ENCODE results near the gene OPCML.

OPCML gene

DNA sequence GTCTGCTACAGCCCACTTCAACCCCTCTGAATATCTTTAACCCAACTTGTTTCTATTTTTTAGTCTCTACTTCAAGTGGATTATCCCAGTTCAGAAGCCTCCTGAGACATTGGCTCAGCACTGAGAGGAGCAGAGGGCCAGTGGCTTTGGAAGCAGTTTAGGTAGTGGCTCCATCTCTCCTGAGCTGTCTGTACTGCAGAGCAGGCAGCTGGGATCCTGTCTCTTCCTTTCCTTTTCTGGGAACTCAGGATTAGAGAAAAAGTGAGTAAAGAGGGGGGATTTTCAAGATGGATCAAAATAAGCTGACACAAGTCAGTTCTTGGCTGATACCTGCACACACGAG, 512.0 kb downstream of the OPCML start:
- DNase-seq: no peak
- H3K4me3 ChIP-seq (ENCODE audit: low read depth, low read length): no peak overlapping the region
- no peaks in the 10 kb centered on the region for H3K27me3 ChIP-seq (replicated peaks)
- TF ChIP-seq, protein P1, sequence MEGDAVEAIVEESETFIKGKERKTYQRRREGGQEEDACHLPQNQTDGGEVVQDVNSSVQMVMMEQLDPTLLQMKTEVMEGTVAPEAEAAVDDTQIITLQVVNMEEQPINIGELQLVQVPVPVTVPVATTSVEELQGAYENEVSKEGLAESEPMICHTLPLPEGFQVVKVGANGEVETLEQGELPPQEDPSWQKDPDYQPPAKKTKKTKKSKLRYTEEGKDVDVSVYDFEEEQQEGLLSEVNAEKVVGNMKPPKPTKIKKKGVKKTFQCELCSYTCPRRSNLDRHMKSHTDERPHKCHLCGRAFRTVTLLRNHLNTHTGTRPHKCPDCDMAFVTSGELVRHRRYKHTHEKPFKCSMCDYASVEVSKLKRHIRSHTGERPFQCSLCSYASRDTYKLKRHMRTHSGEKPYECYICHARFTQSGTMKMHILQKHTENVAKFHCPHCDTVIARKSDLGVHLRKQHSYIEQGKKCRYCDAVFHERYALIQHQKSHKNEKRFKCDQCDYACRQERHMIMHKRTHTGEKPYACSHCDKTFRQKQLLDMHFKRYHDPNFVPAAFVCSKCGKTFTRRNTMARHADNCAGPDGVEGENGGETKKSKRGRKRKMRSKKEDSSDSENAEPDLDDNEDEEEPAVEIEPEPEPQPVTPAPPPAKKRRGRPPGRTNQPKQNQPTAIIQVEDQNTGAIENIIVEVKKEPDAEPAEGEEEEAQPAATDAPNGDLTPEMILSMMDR (IDR thresholded peaks at IDR 0.05; ENCODE audit: low read depth, low read length, missing control alignments): no peak
- H3K27ac ChIP-seq: no peak overlapping the region
- no peaks in the 10 kb centered on the region for H3K36me3 ChIP-seq (replicated peaks)
- in situ Hi-C loops (cut with HindIII; ENCODE audit: low pct_ligation_motif_present, low sequenced_read_pairs): no loop called here

DNA sequence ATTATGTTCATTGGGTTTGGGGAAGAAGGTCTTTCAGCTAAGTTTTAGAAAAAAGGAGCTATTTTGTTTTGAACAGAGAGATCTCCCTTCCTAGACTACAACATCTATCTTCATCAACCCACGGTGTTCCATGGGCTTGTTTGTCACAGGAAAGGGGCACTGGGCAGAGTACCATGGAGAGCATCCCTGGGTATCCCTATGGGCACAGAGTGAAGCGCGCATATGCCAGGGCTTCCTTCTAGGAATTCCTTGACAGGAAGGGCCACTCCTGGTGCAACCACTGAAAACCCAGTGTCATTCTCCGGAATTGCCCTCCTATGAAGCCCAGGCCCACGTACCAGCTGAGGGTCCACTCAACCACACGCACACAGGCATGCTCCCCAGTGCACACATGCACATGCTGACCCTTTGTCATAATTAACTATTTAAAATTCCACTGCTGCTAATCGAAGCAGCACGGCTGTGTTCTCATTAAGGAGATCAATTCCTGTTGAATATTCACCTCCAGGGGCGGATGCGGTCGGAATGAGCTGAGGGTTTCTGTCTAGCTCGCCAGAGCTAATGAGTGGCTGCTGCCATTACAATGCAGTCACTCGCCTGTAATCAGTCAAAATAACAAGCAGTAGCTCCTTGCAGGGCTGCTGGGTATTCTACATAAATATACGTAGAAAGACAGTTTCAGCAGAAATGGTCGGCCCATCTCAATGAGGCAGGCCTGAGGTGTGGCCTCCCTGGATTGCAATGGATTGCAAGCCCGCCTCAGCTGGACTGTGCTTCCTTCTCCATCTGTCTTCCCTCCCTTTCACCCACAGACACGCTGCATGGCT, 512.5 kb downstream of the OPCML start:
- no peak for DNase-seq
- H3K27ac ChIP-seq: no peak overlapping the region
- no peak overlapping the region for H3K4me3 ChIP-seq (ENCODE audit: low read depth, low read length)
- TF ChIP-seq, protein P1 (IDR thresholded peaks at IDR 0.05; ENCODE audit: low read depth, low read length, missing control alignments): no peak
- H3K27me3 ChIP-seq (replicated peaks): no peaks in the 10 kb centered on the region
- H3K36me3 ChIP-seq (replicated peaks): no peaks in the 10 kb centered on the region
- in situ Hi-C loops (cut with HindIII; ENCODE audit: low pct_ligation_motif_present, low sequenced_read_pairs): no loop called here

DNA sequence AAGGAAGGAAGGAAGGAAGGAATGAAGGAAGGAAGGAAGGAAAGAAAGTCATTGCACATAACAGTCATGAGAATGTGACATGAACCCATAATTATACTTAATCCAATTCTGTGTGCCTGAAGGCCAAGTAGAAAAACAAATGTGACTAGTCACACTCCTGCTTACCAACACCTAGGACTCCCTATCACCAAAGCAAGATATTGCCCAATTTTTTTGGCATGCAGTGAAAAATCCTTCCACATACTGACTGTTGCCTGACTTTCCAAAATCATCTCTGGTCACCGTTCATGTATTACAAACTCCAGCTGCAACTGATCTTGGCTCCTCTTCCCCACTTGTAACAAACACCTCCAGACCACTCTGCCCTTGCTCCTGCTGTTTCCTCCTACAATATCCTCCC, 516.8 kb downstream of the OPCML start:
- Histone ChIP-seq H3K27me3 (replicated peaks) (no peaks in the 10 kb centered on the region), H3K27ac (no peak overlapping the region), H3K4me3 (ENCODE audit: low read depth, low read length) (no peak overlapping the region), H3K36me3 (replicated peaks) (no peaks in the 10 kb centered on the region)
- DNase-seq: no peak
- in situ Hi-C loops (cut with HindIII; ENCODE audit: low pct_ligation_motif_present, low sequenced_read_pairs): no loop called here
- TF ChIP-seq, protein P1 (IDR thresholded peaks at IDR 0.05; ENCODE audit: low read depth, low read length, missing control alignments): no peak

DNA sequence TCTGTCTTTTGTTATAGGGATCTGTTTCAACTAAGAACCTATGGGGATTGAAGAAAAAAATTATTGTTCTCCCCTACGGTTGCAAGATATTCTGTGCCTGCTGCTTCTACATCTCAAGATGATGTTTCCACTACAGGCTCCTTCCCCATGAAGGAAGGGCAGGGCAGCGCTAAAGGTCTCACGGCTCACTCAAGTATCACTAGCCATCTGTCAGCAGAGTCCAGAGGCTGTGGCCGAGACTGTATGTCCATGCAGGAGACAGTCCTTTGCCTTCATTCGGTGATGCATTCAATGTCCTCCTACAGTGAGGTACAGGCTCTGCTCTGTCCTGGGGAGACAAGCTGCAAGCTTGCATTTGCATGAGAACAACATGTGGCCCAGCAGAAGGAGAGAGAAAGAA, 518.0 kb downstream of the OPCML start:
- no peak overlapping the region for H3K4me3 ChIP-seq (ENCODE audit: low read depth, low read length)
- no peak overlapping the region for H3K27ac ChIP-seq
- no peaks in the 10 kb centered on the region for H3K36me3 ChIP-seq (replicated peaks)
- DNase-seq: no peak
- in situ Hi-C loops (cut with HindIII; ENCODE audit: low pct_ligation_motif_present, low sequenced_read_pairs): no loop called here
- TF ChIP-seq, protein P1 (IDR thresholded peaks at IDR 0.05; ENCODE audit: low read depth, low read length, missing control alignments): no peak
- no peaks in the 10 kb centered on the region for H3K27me3 ChIP-seq (replicated peaks)

DNA sequence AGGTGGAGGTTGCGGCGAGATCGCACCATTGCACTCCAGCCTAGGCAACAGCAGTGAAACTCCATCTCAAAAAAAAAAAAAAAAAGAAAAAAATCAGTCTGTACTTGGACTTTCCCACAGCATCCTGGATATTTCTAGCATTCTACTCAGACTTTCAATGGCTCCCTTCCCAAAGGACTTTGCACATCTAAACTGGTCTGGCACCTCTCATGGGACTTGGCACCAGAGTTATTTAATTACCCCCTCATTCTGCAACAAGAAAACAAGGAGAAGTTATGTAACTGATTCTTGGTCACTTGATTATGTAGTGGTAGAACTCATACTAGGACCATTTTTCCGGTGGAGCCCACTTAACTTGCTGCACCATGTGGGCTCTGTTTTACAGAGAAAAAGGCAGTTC, 519.5 kb downstream of the OPCML start:
- no peak overlapping the region for H3K4me3 ChIP-seq (ENCODE audit: low read depth, low read length)
- TF ChIP-seq, protein P1 (IDR thresholded peaks at IDR 0.05; ENCODE audit: low read depth, low read length, missing control alignments): no peak
- H3K27me3 ChIP-seq (replicated peaks): no peaks in the 10 kb centered on the region
- DNase-seq: no peak
- no peak overlapping the region for H3K27ac ChIP-seq
- in situ Hi-C loops (cut with HindIII; ENCODE audit: low pct_ligation_motif_present, low sequenced_read_pairs): no loop called here
- H3K36me3 ChIP-seq (replicated peaks): no peaks in the 10 kb centered on the region

DNA sequence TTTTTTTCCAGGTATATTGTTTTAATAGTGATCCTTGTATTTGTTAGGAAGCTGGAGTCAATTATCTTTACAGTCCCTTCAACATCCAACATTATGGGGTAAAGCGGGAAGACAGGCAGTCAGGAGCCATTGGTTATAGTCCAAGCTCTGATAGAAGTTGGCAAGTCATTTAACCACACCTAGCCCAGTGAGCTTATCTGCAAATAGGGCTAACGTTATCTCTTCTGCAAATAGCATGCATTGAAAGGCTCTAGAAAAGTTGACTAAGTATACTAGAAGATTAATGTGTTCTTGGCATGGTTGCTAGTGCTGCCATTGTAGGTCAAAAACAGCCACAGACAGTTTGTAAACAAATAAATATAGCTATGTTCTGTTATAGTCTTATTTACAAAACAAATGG, 520.7 kb downstream of the OPCML start:
- no peak for DNase-seq
- H3K4me3 ChIP-seq (ENCODE audit: low read depth, low read length): no peak overlapping the region
- H3K27me3 ChIP-seq (replicated peaks): no peaks in the 10 kb centered on the region
- no peaks in the 10 kb centered on the region for H3K36me3 ChIP-seq (replicated peaks)
- in situ Hi-C loops (cut with HindIII; ENCODE audit: low pct_ligation_motif_present, low sequenced_read_pairs): no loop called here
- H3K27ac ChIP-seq: no peak overlapping the region
- TF ChIP-seq, protein P1 (IDR thresholded peaks at IDR 0.05; ENCODE audit: low read depth, low read length, missing control alignments): no peak
